Liver (tissue), 9 donors: ENCODE measurements around the gene TSPAN15. TPM values are rescaled to one million over a fixed set of nuclear protein-coding genes. Genes with fewer than 3 reads are reported as not detected.

Experiments
- DNase-seq: peaks from one replicate; pipeline ENCODE4 v3.0.0-alpha.2; 2017; ENCODE audit warnings: low spot score
- H3K27ac ChIP-seq, 2 donors: one replicate each; pipeline ENCODE4 v1.7.0; 2013; ENCODE audit warnings: inconsistent platforms in 2 of 2, low read length in 2 of 2, control low read depth in 1 of 2, low read depth in 1 of 2, mild to moderate bottlenecking in 1 of 2
- H3K27me3 ChIP-seq, 4 donors: one replicate each; pipeline versions ENCODE4 v1.6.1 to v1.7.0; 2013; ENCODE audit warnings: low read length in 3 of 4, inconsistent platforms in 1 of 4, mild to moderate bottlenecking in 1 of 4, moderate library complexity in 1 of 4; ENCODE audit not compliant: control insufficient read depth in 4 of 4, insufficient read depth in 4 of 4
- H3K36me3 ChIP-seq, 4 donors: one replicate each; pipeline versions ENCODE4 v1.6.1 to v1.7.0; 2013; ENCODE audit warnings: low read length in 3 of 4, mild to moderate bottlenecking in 3 of 4, low read depth in 1 of 4, moderate library complexity in 1 of 4; ENCODE audit not compliant: control insufficient read depth in 4 of 4, insufficient read depth in 3 of 4
- H3K4me1 ChIP-seq, 4 donors: one replicate each; pipeline versions ENCODE4 v1.6.1 to v1.7.0; 2013; ENCODE audit warnings: low read length in 3 of 4, mild to moderate bottlenecking in 3 of 4, moderate library complexity in 1 of 4; ENCODE audit not compliant: control insufficient read depth in 4 of 4, insufficient read depth in 4 of 4
- H3K4me3 ChIP-seq, 3 donors: one replicate each; pipeline versions ENCODE4 v1.6.1 to v1.7.0; 2013; ENCODE audit warnings: low read length in 3 of 3, control low read depth in 1 of 3, low read depth in 1 of 3, mild to moderate bottlenecking in 1 of 3
- H3K9ac ChIP-seq, 2 donors: one replicate each; pipeline ENCODE4 v1.7.0; 2013; ENCODE audit warnings: low read length in 2 of 2, mild to moderate bottlenecking in 2 of 2, moderate library complexity in 2 of 2, control low read depth in 1 of 2, low read depth in 1 of 2
- H3K9me3 ChIP-seq, 4 donors: one replicate each; pipeline versions ENCODE4 v1.6.1 to v1.7.0; 2013; ENCODE audit warnings: low read length in 3 of 4; ENCODE audit not compliant: control insufficient read depth in 4 of 4
- EGR1 ChIP-seq, 2 donors: IDR thresholded peaks; 2 replicates each; pipeline ENCODE4 v1.6.1; 2016 to 2018; ENCODE audit warnings: antibody characterized with exemption in 2 of 2, low read depth in 2 of 2
- FOXA1 ChIP-seq: IDR thresholded peaks from 2 replicates; pipeline ENCODE4 v1.6.1; 2016; ENCODE audit warnings: antibody characterized with exemption
- FOXA2 ChIP-seq: IDR thresholded peaks from 2 replicates; pipeline ENCODE4 v1.6.1; 2016; ENCODE audit warnings: antibody characterized with exemption
- GABPA ChIP-seq, 2 donors: IDR thresholded peaks in 1 of 2; conservative IDR thresholded peaks in 1 of 2; 2 replicates each; pipeline ENCODE4 v1.6.1; 2016; ENCODE audit warnings: antibody characterized with exemption in 2 of 2, mild to moderate bottlenecking in 1 of 2, moderate library complexity in 1 of 2
- HNF4A ChIP-seq, 2 donors: conservative IDR thresholded peaks; 2 replicates each; pipeline ENCODE4 v1.6.1; 2016; ENCODE audit warnings: antibody characterized with exemption in 2 of 2, mild to moderate bottlenecking in 2 of 2
- HNF4G ChIP-seq: IDR thresholded peaks from 2 replicates; pipeline ENCODE4 v1.6.1; 2016; ENCODE audit warnings: antibody characterized with exemption
- NR2F2 ChIP-seq: IDR thresholded peaks from 2 replicates; pipeline ENCODE4 v1.6.1; 2016; ENCODE audit warnings: antibody characterized with exemption
- REST ChIP-seq: IDR thresholded peaks from 2 replicates; pipeline ENCODE4 v1.6.1; 2016; ENCODE audit warnings: antibody characterized with exemption, mild to moderate bottlenecking
- RXRA ChIP-seq, 2 donors: IDR thresholded peaks; 2 replicates each; pipeline ENCODE4 v1.6.1; 2017 to 2018; ENCODE audit warnings: antibody characterized with exemption in 2 of 2, mild to moderate bottlenecking in 1 of 2
- SP1 ChIP-seq: IDR thresholded peaks from 2 replicates; pipeline ENCODE4 v1.6.1; 2018; ENCODE audit warnings: antibody characterized with exemption, mild to moderate bottlenecking
- TAF1 ChIP-seq: conservative IDR thresholded peaks from 2 replicates; pipeline ENCODE4 v1.6.1; 2016; ENCODE audit warnings: antibody characterized with exemption, mild to moderate bottlenecking
- YY1 ChIP-seq: IDR thresholded peaks from 2 replicates; pipeline ENCODE4 v1.6.1; 2016; ENCODE audit warnings: antibody characterized with exemption, mild to moderate bottlenecking
- WGBS: extraction: QIAGEN DNeasy Blood & Tissue Kit; methylation state at CpG from one replicate; pipeline ENCODE4 v1.1.7; 2013; 5-methylcytosine and 5-hydroxymethylcytosine counted together
- polyA plus RNA-seq, 2 donors: library from polyadenylated mRNA; stranded (reverse) in 1 of 2; unstranded in 1 of 2; fragments of 200-250 nt in 1 of 2; fragments of >200 nt in 1 of 2; fragmentation: Nextera tagmentation in 1 of 2; extraction: Ambion mirVana in 1 of 2; gene quantifications; one replicate each; pipeline versions ENCODE4 v1.2.1 to v1.2.3, GENCODE V29; 2013 to 2015
- total RNA-seq, 2 donors: library from RNA; depleted of rRNA; stranded (reverse); fragments of >200 nt; gene quantifications; one replicate each; pipeline ENCODE4 v1.2.3, GENCODE V29; 2014
- TF ChIP-seq, protein P1 (sequence below): IDR thresholded peaks from 2 replicates; pipeline ENCODE4 v1.6.1; 2016; ENCODE audit warnings: antibody characterized with exemption
- TF ChIP-seq, protein P2 (sequence below): fragments of 150-350 bp; IDR thresholded peaks from 2 replicates; pipeline ENCODE4 v1.5.1; 2017; ENCODE audit warnings: improper control_type of control experiment, low read depth, low read length; ENCODE audit not compliant: missing input control
- donor health status: healthy.
- donor health status: healthy.
- donor health status: healthy.
- donor health status: healthy.
- donor health status: healthy.

The TSPAN15 gene
- total and polyA plus RNA-seq, 4 donors, result 2.0 to 4.3 (median 3.3) TPM

- no peaks in the 10 kb centered on the region for H3K36me3 ChIP-seq
- TF ChIP-seq YY1 (no peak), HNF4A (conservative IDR thresholded peaks at IDR 0.05) (no peak), HNF4G (no peak), RXRA (IDR thresholded peaks at IDR 0.05) (no peak), REST (no peak)
- TF ChIP-seq, protein P1, sequence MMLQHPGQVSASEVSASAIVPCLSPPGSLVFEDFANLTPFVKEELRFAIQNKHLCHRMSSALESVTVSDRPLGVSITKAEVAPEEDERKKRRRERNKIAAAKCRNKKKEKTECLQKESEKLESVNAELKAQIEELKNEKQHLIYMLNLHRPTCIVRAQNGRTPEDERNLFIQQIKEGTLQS, result no peak
- WGBS, result 88% methylated on average over 4 of the region's 4 CpGs
- no peaks in the 10 kb centered on the region for H3K27me3 ChIP-seq
- H3K9ac ChIP-seq, result no peak overlapping the region
- no peak overlapping the region for H3K27ac ChIP-seq
- H3K9me3 ChIP-seq, result no peaks in the 10 kb centered on the region
- peaks cover 0 to 5% (median 3%) of the 10 kb centered on the region in 4 donors for H3K4me1 ChIP-seq
- H3K4me3 ChIP-seq, result no peak overlapping the region
- DNase-seq, result no peak
Measured at GRCh38 chr10:69426376-69426727, 24.9 kb upstream of the TSPAN15 start.

GRCh38 chr10:69428165-69428564 is 23.1 kb upstream of the TSPAN15 start:
- WGBS, result 59% methylated on average over 8 of the region's 8 CpGs
- no peaks in the 10 kb centered on the region for H3K9me3 ChIP-seq
- no peak overlapping the region for H3K27ac ChIP-seq
- H3K36me3 ChIP-seq, result no peaks in the 10 kb centered on the region
- H3K27me3 ChIP-seq, result no peaks in the 10 kb centered on the region
- TF ChIP-seq RXRA (IDR thresholded peaks at IDR 0.05), result no peak
- no peak for TF ChIP-seq NR2F2
- TF ChIP-seq EGR1 (IDR thresholded peaks at IDR 0.05; ENCODE audit: low read depth in 2 of 2), result no peak
- no peak for TF ChIP-seq FOXA2
- TF ChIP-seq TAF1, result no peak
- TF ChIP-seq, protein P1, result no peak
- no peak for TF ChIP-seq HNF4A (conservative IDR thresholded peaks at IDR 0.05)
- no peak for TF ChIP-seq FOXA1
- TF ChIP-seq, protein P2, sequence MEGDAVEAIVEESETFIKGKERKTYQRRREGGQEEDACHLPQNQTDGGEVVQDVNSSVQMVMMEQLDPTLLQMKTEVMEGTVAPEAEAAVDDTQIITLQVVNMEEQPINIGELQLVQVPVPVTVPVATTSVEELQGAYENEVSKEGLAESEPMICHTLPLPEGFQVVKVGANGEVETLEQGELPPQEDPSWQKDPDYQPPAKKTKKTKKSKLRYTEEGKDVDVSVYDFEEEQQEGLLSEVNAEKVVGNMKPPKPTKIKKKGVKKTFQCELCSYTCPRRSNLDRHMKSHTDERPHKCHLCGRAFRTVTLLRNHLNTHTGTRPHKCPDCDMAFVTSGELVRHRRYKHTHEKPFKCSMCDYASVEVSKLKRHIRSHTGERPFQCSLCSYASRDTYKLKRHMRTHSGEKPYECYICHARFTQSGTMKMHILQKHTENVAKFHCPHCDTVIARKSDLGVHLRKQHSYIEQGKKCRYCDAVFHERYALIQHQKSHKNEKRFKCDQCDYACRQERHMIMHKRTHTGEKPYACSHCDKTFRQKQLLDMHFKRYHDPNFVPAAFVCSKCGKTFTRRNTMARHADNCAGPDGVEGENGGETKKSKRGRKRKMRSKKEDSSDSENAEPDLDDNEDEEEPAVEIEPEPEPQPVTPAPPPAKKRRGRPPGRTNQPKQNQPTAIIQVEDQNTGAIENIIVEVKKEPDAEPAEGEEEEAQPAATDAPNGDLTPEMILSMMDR, result no peak
- no peak for TF ChIP-seq REST
- TF ChIP-seq GABPA (IDR thresholded peaks at IDR 0.05 in 1 of 2, conservative IDR thresholded peaks at IDR 0.05 in 1 of 2), result no peak
- no peak for TF ChIP-seq SP1
- H3K9ac ChIP-seq, result no peak overlapping the region
- peaks cover 0 to 5% (median 3%) of the 10 kb centered on the region in 4 donors for H3K4me1 ChIP-seq
- H3K4me3 ChIP-seq, result no peak overlapping the region
- no peak for DNase-seq
